Frontal cortex (tissue), 4 donors: ENCODE results near the gene UVSSA. TPM values are rescaled to one million over a fixed set of nuclear protein-coding genes. Genes with fewer than 3 reads are reported as not detected.
A peak's percentile ranks its signal among the peaks of the same experiment; 100 is the strongest.

ENCODE experiments used
- DNase-seq, 2 donors: peaks; one replicate each; pipeline ENCODE4 v3.0.0; 2012; ENCODE audit warnings: low spot score in 2 of 2
- FAIRE-seq: peaks from 2 replicates; lab custom pipeline; 2012; peaks lifted over from hg19 to GRCh38; lab: Jason Lieb, UNC
- total RNA-seq: library from RNA; depleted of rRNA; stranded (reverse); fragments of >200 nt; gene quantifications from one replicate; pipeline ENCODE4 v1.2.3, GENCODE V29; 2014
- donor health status: control.
- donor health status: control.
- donor health status: control.

The UVSSA gene
- total RNA-seq, 1 donor from 2014 or later, result 5.3 TPM

DNA sequence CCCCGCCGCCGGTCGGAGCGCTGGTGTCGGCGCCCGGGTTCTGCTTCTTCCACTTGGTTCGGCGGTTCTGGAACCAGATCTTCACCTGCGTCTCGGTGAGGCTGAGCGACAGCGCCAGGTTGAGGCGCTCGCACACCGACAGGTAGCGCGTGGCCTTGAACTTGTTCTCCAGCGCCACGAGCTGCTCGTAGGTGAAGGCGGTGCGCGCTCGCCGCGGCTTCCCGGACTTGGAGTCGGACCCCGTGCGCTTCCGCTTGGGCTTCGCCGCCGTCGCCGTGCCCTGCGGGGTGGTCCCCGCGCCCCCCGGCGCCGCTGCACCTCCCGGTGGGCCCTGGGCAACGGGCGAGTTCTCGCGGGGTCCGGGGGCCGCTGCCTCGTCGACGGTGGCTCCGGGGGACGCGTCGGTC, 56.2 kb downstream of the UVSSA start:
- FAIRE-seq, result no peak
- no peak for DNase-seq

DNA sequence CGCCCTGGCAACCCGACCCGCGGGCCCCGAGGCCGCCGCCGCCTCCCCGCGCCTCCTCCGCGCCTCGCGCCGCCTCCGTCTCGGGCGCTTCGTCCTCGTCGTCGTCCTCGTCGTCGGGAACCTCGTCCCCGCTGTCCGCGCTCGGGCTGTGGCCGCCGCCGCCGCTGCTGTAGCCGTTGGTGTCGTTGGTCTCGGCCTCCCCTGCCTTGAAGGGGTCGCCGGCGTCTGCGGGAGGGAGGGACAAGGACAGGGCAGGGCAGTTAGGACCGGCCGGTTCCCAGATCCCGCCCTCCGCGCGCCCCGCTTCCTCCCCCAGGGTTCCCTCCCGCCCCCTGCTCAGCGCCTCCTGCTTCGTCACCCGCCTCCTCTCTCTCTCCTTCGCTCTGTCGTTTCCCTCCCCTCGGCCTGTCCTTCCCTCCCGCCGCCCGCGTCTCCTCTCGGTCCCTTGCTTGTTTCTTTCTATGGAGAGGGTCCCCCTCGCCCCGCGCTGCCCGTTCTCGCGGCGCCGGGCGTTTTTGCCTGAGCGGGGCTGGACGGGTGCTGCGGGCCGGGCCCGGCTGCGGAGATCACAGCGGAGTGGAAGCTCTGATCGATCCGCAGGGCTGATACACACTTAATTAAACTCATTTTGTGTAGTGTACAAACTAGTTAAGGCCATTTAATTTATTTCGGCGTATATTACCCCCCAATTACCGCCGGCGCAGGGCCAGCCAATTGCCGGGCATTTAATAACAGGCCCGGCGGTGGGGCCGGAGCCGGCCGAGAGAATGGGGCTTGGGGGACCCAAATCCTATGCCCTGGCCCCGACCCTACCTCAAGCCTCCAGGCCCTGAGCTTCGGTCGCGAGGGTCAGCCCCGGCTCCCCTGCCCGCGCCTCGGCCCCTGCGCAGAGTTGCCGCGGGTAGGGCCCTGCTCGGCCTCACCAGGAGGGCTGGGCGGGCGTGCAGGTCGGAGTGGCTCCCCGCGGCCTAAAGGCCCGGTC, 56.9 kb downstream of the UVSSA start:
- DNase-seq, result peak in 1 of 2 donors; percentile 51
- FAIRE-seq, result no peak

DNA sequence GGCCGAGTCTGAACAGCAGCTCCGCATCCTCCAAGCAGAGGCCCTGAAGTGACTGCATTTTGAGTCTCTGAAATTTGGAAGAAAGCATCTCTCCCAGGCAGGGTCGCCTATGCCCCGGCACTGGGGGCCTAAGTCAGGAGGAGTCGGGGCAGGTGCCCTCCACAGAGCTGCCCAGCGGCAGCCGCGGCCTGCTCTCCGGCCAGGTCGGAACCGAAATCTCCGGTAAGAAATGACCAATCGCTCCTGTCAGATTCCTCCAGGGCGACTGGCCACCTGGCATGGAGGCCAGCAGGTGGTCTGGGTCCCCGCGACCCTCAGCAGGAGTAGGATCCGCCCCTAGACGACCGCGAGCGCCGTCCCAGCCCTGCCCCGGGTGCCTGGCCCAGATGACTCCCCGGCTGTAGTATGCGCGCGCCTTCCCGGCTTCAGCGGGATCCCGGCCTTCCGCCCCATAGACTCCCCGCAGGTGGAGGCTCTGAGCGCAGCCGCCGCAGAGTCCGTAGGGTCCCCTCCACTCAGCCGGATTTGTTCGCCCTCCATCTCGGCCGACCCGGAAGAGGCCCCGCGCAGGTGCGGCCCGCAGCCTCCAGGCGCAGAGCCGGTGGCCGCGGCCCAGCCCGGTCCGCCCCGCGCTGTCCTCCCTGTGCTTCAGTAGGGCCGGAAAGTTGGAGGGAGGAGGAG, 57.7 kb downstream of the UVSSA start:
- DNase-seq (peak in 1 of 2 donors; percentile 42), FAIRE-seq (no peak)

DNA sequence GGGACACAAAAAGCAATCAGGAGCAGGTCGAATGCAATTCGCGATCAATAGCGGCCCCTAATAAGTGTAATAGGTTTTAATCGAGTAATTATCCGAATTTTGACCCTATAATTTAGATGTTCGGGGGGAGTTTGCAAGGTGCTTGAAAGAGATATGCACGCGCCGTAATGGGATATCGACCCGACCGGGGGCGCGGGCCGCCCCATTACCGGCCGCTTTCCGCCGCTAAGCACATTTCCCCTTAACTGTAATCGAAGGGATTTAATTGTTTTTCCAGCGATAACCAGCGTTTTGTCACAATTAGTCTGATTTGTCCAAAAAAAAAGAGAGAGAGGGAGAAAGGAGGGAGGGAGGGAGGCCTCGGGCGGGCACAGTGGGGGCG, 58.2 kb downstream of the UVSSA start:
- DNase-seq (peak in 1 of 2 donors; percentile 29), FAIRE-seq (no peak)

DNA sequence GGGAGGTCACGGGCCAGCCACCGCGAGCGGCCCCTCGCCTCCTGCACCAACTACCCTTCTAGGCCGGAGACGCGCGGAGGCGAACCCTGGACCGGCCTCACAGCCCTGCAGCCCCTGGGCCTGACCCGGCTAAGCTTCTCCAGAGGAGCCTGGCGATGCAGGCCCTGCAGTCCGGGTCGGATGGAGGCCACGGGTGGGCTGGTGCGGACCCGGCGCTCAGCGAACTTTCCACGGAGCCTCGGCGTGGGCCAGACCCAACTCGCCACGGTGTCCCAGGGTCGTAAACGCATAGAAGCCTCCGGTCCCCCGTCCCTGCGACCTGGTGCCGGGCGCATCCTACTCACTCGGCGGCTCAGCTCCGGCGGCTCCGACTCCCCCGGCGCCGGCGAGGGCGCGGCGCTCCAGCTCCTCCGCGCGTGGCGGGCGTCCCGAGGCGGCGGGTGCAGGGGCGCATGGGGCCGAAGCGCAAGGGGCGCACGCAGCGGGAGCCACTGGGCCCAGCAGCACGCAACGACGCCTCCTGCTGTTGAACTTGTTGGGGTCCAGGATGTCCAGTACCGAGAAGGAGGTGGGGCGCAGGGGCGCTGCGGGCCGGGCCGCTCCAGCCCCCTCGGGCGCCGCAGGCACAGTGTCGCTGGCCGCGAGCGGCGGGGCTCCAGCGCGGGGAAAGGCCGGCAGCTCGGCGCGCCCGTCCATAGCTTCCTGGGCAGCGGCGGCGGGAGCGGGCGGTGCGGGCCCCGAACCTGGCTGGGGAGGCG, 58.8 kb downstream of the UVSSA start:
- FAIRE-seq, result no peak
- peak in 1 of 2 donors; percentile 35 for DNase-seq

DNA sequence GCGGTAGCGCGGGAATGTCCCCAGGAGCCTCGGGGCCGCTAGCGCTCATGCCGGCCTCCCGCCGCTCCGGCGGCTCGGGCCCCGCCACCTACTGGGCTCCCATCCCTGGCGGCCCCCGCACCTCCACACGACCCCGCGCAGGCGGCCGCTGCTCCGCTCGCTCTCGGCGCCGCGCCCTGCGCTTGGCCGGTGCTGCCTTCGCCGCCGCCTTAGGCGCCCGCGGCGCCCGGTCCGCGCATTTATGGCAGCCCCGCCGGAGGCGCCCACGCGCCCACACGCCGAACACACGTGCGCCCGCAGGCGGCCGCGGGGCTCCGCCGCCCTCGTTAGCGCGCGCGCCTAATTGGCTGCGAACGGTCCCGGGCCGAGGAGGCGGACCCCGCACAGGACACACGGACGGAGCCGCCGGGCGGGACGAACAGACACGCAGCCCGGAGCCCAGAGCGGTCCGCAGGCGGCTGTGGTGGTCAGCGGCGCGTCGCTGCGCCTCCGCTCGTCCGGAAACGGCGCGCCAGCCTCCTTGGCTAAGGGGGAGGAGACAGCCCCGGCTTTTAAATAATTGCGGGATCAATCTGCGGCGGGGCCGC, 59.5 kb downstream of the UVSSA start, which contains the start of gene NKX1-1:
Gene NKX1-1 (minus strand): TSS at position 49 of the 587 bp plus-strand sequence. CDS start 0 bp downstream, at position 49.
- DNase-seq (peak in 1 of 2 donors; percentile 26), FAIRE-seq (no peak)

DNA sequence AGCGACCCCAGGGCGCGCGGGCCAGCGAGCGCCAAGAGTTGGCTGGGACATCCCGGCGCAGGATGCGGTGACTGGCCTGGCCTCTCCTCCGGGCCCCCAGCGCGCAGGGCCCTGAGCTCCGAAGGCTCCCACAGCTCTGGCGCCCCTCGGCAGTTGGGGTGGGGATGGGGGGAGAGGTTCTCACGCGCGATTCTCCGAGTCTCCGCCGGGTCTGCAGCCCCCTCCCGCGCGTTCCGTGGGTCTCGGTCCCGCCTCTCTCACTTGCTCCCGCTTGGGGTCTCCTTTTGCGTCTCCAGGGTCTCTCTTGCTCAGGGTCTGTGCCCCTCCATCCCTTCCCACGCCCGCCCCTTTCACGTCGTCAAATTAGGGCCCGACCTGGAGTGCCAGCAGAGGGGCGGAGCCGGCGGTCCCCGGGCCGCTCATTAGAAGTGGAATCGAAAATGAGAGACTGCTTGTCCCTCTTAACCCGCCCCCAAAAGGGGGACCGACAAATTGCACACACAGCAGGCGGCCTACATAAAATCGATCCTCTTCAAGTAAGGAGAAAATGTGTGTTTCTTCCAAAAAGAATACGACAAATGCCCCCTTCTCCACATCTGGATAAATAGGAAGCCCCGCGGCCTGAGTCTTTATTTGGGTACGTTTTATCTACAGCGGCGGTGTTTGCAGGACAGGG, 60.1 kb downstream of the UVSSA start:
- peak in 1 of 2 donors; percentile 25 for DNase-seq
- FAIRE-seq, result no peak

DNA sequence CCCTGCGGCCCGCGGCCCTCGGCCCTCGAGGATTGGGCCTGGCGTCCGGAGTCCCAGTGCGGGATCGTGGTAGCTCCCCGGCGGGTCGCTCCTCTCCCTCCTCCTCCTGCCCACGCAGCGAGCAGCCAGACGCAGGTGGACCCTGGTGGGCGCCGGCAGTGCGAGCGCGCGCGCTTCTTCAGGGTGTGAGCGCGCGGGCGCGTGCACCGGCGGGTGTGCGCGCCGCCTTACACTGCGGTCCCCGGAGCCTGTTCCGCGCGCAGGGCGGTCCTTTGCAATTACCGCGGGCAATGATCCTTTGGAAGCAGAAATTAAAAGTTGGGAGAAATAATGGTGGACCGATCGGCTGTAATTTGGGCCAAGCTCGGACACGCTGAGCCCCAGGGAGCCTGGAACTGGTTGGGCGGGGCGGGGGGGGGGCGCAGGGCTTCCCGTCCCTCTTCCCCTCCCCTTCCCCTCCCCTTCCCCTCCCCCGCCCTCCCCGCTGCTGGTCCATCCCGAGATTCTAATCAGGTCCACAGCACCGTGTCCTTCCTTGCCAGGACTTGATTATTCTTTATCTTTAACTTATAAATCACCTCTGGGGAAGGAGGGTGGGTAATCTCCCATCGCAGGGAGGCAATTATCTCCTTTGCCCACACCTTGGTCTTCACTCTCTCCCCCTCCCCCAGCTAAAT, 60.8 kb downstream of the UVSSA start:
- DNase-seq (no peak), FAIRE-seq (no peak)

DNA sequence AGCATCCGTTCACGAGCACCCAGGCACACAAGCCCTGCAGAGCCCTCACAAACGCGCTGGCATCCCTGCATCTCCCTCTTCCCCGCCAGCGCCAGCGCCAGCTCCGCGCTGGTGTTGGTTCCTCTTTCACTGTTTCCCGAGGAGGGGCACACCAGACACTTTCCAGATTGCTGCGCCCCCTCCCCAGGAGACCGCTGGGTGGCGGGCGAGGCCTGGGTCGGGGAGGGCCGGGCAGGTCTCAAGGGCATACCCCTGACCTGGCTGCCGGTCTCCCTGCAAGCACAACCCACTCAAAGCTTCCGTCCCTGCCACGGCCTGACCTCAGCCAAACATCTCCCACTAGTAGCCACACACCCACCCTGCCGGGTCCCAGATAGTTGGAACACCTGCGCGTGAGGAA, 61.4 kb downstream of the UVSSA start:
- FAIRE-seq (no peak), DNase-seq (no peak)

DNA sequence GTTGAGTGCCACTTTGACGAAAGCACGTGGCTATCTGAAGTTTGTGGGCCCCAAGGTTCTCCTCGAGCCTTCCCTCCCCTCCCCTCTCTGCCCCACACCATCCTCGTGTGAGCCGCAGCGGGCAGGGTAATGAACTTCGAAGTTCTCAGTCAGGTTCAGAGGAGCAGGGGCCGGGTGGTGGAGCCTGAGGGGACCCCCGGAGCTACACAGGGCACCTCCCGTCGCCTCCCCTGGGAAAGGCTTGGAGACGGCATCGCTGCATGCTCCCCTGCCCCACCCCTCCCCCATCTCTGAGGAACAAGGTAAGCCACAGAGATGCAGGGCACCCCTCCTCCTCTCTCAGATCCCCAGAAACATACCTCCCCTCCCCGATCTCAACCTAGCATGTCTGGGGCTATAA, 62.1 kb downstream of the UVSSA start:
- no peak for FAIRE-seq

DNA sequence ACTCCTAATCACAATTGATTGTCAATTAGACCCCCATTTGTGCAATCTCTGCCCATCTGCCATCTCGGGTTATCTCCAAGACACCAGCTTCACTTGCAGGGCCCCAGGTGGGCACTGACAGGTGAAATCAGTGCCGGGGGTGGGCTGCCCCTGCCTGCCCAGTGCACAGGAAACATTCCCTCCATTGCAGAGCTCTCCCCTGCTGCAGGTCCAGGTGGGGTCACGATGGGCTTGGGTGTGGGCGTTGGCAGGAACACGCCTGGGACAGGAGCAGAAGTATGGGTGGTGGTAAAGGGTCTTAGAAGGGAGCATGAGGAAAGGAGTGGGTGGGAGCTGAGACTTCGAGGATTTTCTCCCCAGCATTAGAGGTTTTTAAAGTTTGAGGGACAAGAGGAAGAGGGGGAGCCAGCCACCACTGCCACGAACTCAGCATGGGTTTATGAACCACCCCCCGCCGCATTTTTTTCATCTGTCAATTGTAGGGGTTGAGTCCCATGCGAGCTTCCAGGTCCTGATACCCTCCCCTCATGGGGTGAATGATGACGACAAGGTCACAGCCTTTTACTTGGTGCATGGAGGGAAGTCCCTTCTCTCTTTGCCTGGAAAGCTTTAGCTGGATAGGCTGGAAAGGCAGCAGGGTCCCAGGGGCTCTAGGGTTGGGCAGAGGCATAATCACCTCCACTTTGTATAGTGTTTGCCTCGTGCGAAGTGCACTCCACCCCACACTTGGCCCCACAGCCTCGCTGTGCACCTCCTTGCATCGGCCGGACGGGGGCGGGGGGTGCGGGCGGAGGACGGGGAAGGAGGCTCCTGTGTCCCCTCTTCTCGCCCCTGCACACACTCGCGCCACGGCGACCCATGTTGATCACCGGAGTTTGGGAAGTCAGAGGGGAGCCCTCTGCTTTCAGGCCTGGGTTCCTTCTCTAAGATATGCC, 62.8 kb downstream of the UVSSA start:
- FAIRE-seq, result no peak

More for the DNA sequence above, 62.1 kb downstream of the UVSSA start:
- peak in 1 of 2 donors; percentile 25 for DNase-seq

DNA sequence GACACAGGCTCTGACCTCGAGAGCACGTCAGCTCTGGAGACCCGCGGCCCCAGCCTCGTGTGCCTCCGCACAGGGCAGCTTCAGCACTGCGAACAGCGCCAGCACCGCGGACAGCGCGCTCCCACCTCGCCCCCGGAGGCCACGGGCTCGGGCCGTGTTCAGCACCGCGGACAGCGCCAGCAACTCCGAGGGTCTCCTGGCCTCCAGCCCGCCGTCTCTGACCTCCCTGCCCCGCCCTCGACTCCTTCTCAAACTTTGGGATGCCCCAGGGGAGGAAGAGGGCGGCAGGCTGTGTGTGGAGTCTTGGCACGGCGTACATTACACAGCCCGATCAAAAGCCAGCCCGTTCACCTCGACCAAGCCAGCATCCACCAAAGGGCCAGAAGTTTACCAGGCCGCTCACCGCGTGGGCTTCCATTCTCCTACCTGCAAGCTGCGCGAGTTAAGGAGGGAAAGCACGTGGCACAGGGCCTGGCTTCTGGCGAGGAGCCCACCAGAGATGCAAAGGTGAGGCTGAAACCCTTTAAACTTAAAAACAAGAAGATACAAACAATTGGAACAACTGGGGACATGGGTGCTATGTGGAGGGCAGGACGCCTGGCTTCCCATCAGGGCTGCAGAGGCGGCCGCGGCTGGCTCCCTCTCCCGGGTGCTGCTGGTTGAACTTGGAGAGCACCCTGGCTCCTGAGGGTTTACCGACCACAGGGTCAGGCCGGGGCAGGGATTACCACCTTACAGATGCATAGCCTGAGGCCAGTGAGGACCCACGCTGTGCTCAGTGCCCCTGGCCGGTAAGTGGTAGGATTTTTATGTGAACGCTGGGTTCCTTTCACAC, 63.7 kb downstream of the UVSSA start:
- FAIRE-seq, result no peak

More for the DNA sequence above, 62.8 kb downstream of the UVSSA start:
- no peak for DNase-seq

DNA sequence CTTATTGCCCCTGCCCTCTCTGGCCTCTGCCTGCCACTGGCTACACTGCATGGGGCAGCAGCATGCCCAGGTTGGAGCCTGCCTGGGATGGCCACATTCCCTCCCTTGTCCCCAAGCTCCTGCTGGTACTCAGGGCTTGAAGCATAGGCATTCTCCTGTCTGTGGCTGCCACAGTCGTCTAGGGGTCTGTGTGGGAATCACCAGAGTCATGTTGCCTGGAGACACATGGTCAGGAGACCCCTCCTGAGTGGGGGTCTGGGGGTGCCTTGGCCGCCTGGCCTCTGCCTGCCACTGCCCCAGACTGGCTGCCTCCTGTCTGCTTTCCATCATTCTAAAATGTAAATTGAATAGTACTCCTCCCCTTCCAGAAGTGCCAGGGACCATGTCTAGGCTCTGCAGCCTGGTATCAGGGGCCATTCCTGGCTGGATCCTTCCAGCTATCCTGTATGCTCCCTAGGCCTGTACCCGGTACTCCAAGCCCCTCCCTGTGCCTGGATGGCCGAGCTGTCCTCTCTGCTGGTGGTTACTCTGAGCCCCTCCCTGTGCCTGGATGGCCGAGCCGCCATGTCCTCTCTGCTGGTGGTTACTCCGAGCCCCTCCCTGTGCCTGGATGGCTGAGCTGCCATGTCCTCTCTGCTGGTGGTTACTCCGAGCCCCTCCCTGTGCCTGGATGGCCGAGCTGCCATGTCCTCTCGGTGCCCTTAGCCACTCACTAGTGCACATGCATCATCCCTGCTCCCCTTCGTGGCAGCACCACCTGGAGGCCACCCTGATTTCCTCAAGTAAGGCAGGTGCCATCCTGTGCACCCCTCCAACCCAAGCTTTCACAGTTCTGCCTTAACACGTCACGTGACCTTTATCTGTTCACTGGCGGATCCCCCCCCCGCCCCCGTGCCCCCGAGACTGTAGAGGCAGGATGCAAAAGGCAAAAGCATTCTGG, 64.7 kb downstream of the UVSSA start:
- no peak for FAIRE-seq
- peak in 1 of 2 donors; percentile 31 for DNase-seq

More for the DNA sequence above, 63.7 kb downstream of the UVSSA start:
- peak; percentile 65 to 72 for DNase-seq

DNA sequence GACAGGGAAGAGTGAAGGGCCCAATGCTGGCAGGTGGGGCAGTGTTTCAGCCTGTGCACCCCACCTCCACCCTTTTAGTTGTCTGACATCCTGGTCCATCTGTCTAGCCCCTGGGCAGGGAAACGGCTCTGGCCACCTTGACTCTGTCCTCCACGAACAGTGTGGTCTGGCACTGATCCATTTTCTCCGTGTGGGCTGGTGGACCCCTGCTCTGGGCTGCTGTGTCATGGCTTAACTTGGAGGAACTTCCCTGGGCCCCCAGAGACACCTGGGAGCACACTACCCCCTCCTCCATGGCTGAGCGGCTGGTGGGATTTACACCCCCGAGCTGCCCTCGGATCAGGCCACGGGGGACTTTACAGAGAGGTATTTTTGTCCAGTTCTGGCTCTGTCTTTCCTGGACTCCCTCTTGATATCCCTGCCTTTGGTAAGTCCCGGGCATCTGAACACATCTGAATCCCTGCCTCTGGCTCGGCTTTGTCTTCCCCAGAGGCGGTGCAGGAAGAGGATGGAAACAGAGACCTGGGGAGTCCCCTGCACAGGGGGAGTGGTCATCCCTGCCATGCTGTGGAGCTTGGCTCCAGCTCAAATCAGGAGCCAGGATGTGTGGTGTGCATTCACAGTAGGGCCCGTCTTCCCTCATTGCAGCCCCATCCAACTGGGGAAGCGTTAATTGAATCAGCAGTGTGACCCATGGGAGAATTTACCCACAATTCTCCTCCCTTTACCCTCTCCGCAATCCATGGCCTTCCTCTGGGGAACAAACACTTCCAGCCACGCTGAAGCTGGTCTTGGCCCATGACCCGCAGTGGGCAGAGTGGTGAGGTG, 65.6 kb downstream of the UVSSA start:
- DNase-seq (peak in 1 of 2 donors; percentile 22), FAIRE-seq (no peak)
